Measurements from ENCODE around the gene CCR5AS.
A peak's percentile ranks its signal among the peaks of the same experiment; 100 is the strongest.
"Not testable (repeated sequence)": the region's sequence is repeated elsewhere in the genome, so short reads cannot be mapped to it uniquely, and the experiment has no call there.

Gene CCR5AS

GRCh38 chr3:46409739-46410489 lies 3.0 kb upstream of the CCR5AS start:
- DNase-seq (peak; percentile 61), ATAC-seq (peak; percentile 35)
- intact Hi-C loops (cut with micrococcal nuclease): no loop called here

DNA sequence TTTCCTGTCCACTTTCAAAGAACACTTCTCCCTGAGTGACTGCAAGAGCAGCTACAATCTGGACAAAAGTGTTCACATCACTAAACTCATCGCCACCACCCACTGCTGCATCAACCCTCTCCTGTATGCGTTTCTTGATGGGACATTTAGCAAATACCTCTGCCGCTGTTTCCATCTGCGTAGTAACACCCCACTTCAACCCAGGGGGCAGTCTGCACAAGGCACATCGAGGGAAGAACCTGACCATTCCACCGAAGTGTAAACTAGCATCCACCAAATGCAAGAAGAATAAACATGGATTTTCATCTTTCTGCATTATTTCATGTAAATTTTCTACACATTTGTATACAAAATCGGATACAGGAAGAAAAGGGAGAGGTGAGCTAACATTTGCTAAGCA lies 2.0 kb upstream of the CCR5AS start:
- DNase-seq (no peak), ATAC-seq (no peak)
- intact Hi-C loops (cut with micrococcal nuclease): no loop called here

- ATAC-seq (peak; percentile 76), DNase-seq (no peak)
- intact Hi-C loops (cut with micrococcal nuclease): no loop called here
Observed at GRCh38 chr3:46407970-46408369, 1.1 kb upstream of the CCR5AS start.

GRCh38 chr3:46406443-46406787 lies 451 bp downstream of the CCR5AS start:
- intact Hi-C loops (cut with micrococcal nuclease): no loop called here
- no peak for DNase-seq
- no peak for ATAC-seq

DNA sequence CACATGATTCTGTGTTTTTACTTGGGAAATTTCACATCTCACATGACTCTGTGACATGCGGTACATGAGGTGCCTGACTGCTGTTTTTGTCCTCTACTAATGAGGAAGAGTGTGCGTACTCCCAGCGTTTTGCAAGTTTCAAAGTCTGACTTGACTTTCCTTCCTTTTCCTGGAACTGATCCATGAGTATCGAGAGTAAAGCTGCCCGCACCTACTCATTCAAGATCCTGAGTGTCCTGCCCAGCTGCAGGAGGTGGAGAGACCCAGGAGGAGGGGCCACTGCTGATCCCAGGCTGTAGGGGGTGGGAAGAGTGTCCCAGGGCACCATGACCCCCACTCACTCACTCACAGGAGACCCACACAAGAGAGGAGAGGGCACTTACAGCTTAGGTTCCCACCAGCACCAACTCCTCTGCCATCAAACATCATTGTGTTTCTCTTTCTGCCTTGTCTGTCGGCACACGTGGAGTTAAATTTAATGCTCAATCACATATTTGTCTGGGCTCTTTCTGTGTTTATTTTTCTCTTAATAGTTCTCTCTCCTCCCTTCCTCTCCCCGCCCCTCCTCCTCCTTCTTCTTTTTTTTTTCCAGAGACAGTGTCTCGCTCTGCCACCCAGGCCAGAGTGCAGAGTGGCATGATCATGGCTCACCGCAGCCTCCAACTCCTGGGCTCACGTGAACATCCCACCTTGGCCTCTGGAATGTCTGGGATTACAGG lies 1.4 kb downstream of the CCR5AS start:
- intact Hi-C loops (cut with micrococcal nuclease): no loop called here
- peak; percentile 4 for ATAC-seq
- no peak for DNase-seq

- DNase-seq; ATAC-seq; intact Hi-C loops (cut with micrococcal nuclease): not testable (repeated sequence)
Observed at GRCh38 chr3:46402902-46403301, 4.0 kb downstream of the CCR5AS start.

DNA sequence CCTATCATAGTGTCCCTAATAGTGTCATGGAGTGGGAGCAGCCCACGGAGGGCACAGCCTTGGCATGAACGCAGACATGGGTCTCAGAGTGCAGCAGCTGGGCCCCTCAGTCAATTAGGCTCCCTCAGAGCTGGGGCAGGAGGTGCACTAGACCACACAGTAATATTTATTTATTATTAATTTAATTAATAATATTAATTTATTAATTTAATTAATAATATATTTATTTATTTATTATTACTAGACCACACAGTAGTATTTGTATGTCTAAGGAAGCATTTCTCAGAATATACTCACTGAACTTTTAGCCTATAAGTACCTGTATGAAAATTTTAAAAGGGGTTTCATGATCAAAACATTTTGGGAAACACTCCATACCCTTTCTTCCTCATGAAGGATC lies 5.3 kb downstream of the CCR5AS start:
- intact Hi-C loops (cut with micrococcal nuclease): no loop called here
- no peak for ATAC-seq
- DNase-seq: no peak

DNA sequence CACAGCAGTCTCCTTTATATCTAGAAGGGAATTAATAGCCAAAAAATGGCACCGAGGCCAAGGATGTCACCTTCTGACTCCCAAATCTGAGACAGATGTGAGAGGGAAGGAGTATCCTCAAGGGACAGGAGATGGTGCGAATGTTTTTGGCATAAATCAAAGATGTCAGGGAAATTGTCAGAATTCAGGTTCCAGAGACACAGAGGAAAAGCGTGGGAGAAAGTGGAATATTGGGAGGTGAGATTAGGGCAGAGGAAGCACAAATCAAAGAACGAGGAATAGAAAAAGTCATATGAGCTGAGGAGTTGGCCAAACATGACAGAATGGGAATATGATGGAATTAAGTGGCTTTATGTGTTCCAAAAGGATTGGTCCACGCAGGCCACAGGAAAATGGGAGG lies 6.0 kb downstream of the CCR5AS start:
- ATAC-seq: no peak

DNA sequence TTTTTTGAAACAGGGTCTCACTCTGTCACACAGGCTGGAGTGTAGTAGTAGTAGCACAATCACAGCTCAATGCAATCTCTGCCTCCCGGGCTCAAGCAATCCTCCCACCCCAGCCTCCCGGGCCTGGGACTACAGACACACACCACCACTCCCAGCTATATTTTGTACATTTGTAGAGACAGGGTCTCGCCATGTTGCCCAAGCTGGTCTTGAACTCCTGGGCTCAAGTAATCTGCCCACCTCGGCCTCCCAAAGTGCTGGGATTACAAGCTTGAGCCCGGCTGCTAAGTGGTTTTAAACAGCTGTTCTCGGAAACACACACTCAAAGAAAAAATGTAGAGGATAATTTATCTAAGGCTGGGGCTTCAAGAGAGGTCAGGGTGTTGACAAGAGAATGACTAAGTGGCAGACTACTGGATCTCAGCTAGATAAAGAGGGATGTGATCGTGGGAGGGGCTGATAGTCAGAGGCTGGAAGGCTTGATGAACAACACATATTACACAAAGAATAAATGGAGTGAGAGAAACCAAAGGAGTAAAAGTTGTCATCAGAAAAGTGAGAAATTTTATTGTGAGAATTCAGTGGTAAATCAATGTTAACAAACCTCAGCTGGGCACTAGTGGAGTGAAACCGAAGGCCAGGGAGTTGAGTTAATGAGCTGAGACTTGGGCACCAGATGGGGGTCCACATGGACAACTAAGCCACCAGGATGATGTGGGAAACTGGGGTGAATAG lies 6.7 kb downstream of the CCR5AS start:
- ATAC-seq (peak; percentile 51), DNase-seq (no peak)
- intact Hi-C loops (cut with micrococcal nuclease): no loop called here

More for the DNA sequence above, 6.0 kb downstream of the CCR5AS start:
- intact Hi-C loops (cut with micrococcal nuclease): no loop called here
- DNase-seq: no peak

- no peak for ATAC-seq
- intact Hi-C loops (cut with micrococcal nuclease): no loop called here
- DNase-seq: no peak
Observed at GRCh38 chr3:46399557-46399956, 7.3 kb downstream of the CCR5AS start.

- DNase-seq (no peak), ATAC-seq (no peak)
- intact Hi-C loops (cut with micrococcal nuclease): no loop called here
Observed at GRCh38 chr3:46399098-46399497, 7.8 kb downstream of the CCR5AS start.

DNA sequence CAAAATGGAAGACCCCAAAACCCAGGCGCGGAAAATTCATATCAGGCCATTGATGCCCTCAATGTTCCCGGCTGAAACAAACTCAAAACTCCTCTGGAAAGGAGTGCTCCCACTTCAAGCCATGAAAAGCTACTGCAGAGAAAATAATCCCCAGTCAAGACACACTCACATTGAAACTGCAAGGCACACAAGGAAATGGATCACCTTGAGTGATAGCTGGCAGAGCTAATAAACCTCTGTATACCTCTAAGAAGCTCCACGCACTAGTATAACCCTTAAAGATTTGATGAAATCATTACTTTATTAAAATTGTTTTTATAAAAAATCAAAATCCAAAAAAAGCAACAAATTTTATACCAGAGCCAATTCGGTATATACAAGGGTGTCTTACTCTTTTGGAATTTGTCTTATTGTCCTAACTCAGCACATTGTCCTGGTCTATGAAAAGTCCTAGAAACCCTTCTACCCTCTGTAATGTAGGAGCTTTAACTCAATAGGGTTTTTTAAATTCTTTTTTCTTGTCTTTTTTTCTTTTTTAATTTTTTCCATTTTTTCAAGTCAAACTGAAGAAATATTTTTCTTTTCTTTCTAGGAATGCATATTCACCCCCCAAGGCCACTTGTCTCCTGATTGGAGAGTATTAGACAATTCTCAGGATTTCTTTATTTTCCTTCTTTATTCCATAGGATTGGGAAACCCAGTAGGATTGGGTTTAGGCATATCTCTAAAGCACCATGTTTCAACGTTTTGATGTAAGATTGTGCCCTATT lies 8.5 kb downstream of the CCR5AS start:
- intact Hi-C loops (cut with micrococcal nuclease): no loop called here
- no peak for ATAC-seq
- no peak for DNase-seq

GRCh38 chr3:46397111-46397510 lies 9.8 kb downstream of the CCR5AS start:
- ATAC-seq (peak; percentile 24), DNase-seq (no peak)
- intact Hi-C loops (cut with micrococcal nuclease): no loop called here

GRCh38 chr3:46395766-46396530 lies 10.9 kb downstream of the CCR5AS start:
- intact Hi-C loops (cut with micrococcal nuclease): no loop called here
- no peak for ATAC-seq
- DNase-seq: no peak

- DNase-seq (no peak), ATAC-seq (no peak)
- intact Hi-C loops (cut with micrococcal nuclease): no loop called here
Observed at GRCh38 chr3:46395210-46395661, 11.6 kb downstream of the CCR5AS start.

- DNase-seq (no peak), ATAC-seq (peak; percentile 74)
- intact Hi-C loops (cut with micrococcal nuclease): no loop called here
Observed at GRCh38 chr3:46393554-46394434, 13.1 kb downstream of the CCR5AS start.

DNA sequence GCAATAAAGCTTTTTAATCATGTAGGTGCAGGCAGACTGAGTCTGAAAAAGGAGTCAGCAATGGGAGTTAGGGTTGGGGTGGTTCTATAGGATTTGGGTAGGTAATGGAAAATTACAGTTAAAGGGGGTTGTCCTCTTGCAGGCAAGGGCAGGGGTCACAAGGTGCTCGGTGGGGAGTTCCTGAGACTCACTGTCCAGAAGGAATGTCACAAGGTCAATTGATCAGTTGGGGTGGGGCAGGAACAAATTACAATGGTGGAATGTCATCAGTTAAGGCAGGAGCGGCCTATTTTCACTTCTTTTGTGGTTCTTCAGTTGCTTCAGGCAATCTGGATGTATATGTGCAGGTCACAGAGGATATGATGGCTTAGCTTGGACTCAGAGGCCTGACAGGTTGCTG lies 13.9 kb downstream of the CCR5AS start:
- no peak for ATAC-seq
- no peak for DNase-seq

GRCh38 chr3:46391526-46391925 lies 15.3 kb downstream of the CCR5AS start:
- intact Hi-C loops (cut with micrococcal nuclease); DNase-seq; ATAC-seq: not testable (repeated sequence)

More for the DNA sequence above, 13.9 kb downstream of the CCR5AS start:
- intact Hi-C loops (cut with micrococcal nuclease): no loop called here
